IMR-90 (cell line): ENCODE results near the gene DSG3.

Source experiments
- RAD21 ChIP-seq: IDR thresholded peaks from 2 replicates; pipeline ENCODE4 v1.6.1; 2012; ENCODE audit warnings: low read length, improper control_type of control experiment
- TF ChIP-seq, protein P1 (sequence below): conservative IDR thresholded peaks from 2 replicates; pipeline ENCODE4 v1.5.1; 2012; ENCODE audit warnings: mild to moderate bottlenecking, low read depth, low read length, improper control_type of control experiment

DNA sequence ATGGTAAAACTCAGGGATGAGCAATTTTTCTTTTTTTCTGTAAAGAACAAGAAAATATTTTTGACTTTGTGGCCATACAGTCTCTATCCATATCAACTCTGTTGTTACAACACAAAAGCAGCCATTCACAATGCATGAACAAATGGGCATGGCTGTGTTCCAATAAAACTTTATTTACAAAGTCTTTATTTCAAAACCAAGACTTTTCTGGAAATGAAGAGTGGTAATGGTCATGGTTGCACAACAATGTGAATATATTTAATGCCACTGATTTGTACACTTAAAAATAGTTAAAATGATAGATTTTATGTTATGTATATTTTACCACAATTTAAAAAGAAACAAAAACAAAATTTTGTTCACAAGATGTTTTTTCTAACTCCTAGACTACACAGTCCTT lies 1.6 kb upstream of the DSG3 start:
- TF ChIP-seq, protein P1, sequence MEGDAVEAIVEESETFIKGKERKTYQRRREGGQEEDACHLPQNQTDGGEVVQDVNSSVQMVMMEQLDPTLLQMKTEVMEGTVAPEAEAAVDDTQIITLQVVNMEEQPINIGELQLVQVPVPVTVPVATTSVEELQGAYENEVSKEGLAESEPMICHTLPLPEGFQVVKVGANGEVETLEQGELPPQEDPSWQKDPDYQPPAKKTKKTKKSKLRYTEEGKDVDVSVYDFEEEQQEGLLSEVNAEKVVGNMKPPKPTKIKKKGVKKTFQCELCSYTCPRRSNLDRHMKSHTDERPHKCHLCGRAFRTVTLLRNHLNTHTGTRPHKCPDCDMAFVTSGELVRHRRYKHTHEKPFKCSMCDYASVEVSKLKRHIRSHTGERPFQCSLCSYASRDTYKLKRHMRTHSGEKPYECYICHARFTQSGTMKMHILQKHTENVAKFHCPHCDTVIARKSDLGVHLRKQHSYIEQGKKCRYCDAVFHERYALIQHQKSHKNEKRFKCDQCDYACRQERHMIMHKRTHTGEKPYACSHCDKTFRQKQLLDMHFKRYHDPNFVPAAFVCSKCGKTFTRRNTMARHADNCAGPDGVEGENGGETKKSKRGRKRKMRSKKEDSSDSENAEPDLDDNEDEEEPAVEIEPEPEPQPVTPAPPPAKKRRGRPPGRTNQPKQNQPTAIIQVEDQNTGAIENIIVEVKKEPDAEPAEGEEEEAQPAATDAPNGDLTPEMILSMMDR: no peak
- no peak for TF ChIP-seq RAD21
